ENCODE data around the gene PVR.

PVR gene

GRCh38 chr19:44643605-44644401 lies at the start of gene PVR:
TSS of gene PVR (plus strand) at chr19:44643910. CDS start at chr19:44644097, 187 bp downstream.
- no peak for TF ChIP-seq CTCF (IDR thresholded peaks at IDR 0.05)

DNA sequence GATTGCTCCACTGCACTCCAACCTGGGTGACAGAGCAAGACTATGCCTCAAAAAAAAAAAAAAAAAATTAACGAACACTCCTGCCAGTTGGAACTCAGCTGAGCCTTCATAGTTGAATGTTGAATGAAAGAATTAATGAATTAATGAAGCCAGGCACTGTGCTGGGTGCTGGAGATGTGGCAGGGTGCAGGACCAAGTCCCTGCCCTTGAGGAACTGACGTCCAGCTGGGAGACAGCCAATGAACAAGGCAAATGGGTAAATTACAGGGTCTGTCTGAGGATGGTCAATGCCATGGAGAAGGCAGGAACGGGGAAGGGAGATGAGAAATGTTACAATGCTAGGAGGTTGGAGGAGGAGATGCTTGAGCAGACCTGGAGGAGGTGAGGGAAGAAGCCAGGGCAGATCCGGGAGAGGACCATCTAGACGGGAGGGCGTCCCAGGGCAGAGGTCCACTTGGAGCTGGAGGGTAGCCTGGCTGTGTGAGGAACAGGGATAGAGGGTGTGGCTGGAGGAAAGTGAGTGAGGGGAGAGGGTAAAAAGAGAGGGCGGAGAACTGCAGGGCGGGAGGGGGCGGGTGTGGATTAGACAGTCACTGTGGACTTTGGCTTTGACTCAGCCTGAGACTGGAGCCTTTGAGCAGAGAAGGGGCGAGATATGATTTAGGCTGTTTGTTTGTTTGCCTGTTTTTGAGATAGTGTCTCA lies 47.1 kb upstream of the PVR start:
- TF ChIP-seq CTCF (IDR thresholded peaks at IDR 0.05): no peak

- no peak for TF ChIP-seq CTCF (IDR thresholded peaks at IDR 0.05)
These were observed 46.6 kb upstream of the PVR start for GRCh38 chr19:44597131-44597491.

- no peak for TF ChIP-seq CTCF (IDR thresholded peaks at IDR 0.05)
These were observed 45.4 kb upstream of the PVR start for GRCh38 chr19:44598355-44598754.

GRCh38 chr19:44598880-44599279 lies 44.8 kb upstream of the PVR start:
- TF ChIP-seq CTCF (IDR thresholded peaks at IDR 0.05): no peak

GRCh38 chr19:44600466-44600865 lies 43.2 kb upstream of the PVR start:
- no peak for TF ChIP-seq CTCF (IDR thresholded peaks at IDR 0.05)

DNA sequence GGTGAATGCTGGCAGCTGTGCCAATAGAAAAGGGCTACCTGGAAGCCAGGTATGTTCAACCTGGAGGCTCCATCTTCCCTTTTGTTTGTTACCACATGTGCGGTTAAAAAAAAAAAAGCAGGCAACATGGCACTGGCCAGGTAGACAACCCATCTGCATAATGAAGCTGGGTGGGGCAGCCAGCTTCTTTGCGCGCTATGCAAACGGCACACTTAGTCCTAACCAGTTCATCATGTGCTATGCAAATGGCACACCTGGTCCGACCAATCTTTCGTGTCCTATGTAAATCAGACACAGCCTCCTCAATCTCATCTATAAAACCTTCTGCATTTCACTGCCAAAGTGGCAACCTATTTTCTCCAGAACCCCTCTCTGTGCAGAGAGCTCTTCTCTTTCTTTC lies 41.6 kb upstream of the PVR start:
- TF ChIP-seq CTCF (IDR thresholded peaks at IDR 0.05): no peak
